ENCODE results near the gene RIN3.

- TF ChIP-seq CTCF (IDR thresholded peaks at IDR 0.05) (no peak), POLR2A (IDR thresholded peaks at IDR 0.05) (no peak)
Observed at GRCh38 chr14:92465353-92466055, 48.1 kb upstream of the RIN3 start.

All from adrenal gland (tissue), 5 donors.